ENCODE data around the gene MED22.

DNA sequence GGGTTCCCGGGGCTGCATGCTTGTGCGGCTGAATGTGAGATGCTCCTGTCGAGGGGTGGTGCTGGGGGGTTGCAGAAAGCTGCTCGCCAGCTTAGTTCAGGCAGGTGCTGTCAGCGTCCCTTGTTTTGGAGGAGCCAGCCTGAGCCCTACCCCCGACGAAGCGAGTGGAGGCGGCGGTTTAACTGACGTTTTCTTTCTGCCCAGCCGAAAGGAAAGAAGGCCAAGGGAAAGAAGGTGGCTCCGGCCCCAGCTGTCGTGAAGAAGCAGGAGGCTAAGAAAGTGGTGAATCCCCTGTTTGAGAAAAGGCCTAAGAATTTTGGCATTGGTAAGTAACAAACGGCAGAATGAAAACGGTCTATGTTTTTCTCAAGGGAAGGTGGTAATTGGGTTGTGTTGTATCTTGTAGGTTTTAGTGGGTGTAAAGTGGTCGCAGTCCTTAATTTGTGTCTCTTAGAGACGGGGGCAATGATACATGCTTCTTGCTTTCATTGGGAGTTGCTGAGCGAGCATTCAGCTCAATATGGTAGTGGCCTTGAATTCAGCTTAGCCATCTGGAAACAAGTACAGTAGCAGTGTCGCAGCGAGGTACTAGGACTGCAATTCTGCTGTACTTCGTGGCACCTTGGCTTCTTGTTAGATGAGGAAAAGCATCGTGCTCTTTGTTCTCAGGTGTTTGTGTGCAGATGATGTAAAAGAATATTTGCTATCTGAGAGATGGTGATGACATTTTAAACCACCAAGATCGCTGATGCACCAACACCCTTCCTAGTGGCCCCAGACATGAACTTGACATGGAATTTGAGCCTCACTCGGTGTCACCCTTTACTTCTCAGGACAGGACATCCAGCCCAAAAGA lies 1.0 kb upstream of the MED22 start:
- TF ChIP-seq, protein P1, sequence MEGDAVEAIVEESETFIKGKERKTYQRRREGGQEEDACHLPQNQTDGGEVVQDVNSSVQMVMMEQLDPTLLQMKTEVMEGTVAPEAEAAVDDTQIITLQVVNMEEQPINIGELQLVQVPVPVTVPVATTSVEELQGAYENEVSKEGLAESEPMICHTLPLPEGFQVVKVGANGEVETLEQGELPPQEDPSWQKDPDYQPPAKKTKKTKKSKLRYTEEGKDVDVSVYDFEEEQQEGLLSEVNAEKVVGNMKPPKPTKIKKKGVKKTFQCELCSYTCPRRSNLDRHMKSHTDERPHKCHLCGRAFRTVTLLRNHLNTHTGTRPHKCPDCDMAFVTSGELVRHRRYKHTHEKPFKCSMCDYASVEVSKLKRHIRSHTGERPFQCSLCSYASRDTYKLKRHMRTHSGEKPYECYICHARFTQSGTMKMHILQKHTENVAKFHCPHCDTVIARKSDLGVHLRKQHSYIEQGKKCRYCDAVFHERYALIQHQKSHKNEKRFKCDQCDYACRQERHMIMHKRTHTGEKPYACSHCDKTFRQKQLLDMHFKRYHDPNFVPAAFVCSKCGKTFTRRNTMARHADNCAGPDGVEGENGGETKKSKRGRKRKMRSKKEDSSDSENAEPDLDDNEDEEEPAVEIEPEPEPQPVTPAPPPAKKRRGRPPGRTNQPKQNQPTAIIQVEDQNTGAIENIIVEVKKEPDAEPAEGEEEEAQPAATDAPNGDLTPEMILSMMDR (optimal IDR thresholded peaks at IDR 0.05 in 1 of 3, IDR thresholded peaks at IDR 0.05 in 1 of 3, conservative IDR thresholded peaks at IDR 0.05 in 1 of 3; ENCODE audit: extremely low read depth in 1 of 3, insufficient read depth in 2 of 3, low read length in 3 of 3): no peak
- TF ChIP-seq EZH2 (IDR thresholded peaks at IDR 0.05; ENCODE audit: low read length): no peak
